HG03439 (cell line): ENCODE results near the gene TMEM14A.
"Not testable (repeated sequence)": the region's sequence is repeated elsewhere in the genome, so short reads cannot be mapped to it uniquely, and the experiment has no call there.

Experiments used
- ATAC-seq: cut with Tn5 transposase; IDR thresholded peaks from one replicate; pipeline ENCODE4 v1.9.1; 2021; ENCODE audit warnings: mild to moderate bottlenecking, moderate library complexity; ENCODE audit not compliant: unreplicated experiment

The TMEM14A gene

GRCh38 chr6:52693773-52694172 lies 22.9 kb downstream of the TMEM14A start:
- ATAC-seq = no peak

DNA sequence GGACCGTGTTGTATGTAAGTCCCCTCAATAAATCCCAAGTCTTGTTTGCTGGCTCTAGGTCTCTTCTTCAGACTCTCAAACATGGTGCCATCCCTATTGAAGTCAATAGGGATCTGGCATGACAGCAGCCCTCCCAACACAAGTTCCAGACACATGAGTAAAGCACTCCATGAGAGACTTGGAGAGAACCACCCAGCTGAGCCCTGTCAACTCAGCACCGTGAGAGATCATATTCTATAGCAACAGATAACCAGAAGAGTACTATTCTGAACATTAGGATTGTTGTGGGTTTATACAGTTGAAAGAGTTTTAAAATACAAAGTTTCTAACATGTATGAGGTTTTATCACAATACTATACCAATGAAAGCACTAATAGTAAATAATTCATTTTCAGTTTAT lies 23.5 kb downstream of the TMEM14A start:
- ATAC-seq = no peak

GRCh38 chr6:52696418-52696817 lies 25.5 kb downstream of the TMEM14A start:
- no peak for ATAC-seq

DNA sequence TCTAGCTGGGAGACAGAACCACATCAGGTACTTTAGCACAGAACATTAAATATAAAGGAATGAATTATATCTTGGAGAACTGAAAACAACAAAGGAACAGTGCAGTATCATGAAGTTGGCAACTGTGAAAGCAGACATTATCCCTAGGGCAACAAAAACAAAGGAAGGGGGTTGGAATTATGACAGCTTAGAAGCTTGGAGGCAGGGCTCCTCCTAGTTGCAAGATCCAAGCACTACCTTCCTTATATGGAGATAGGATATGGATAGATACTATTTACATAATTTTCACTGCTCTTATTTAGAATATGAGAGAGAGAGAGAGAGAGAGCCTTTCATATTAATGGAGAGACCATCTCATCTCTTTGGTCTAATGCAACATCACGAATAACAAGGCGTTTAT lies 27.0 kb downstream of the TMEM14A start:
- ATAC-seq = no peak

- ATAC-seq = no peak
Measured at GRCh38 chr6:52704060-52704459, 33.1 kb downstream of the TMEM14A start.

- not testable (repeated sequence) for ATAC-seq
Measured at GRCh38 chr6:52704781-52705502, 34.0 kb downstream of the TMEM14A start.

GRCh38 chr6:52706001-52706400 lies 35.1 kb downstream of the TMEM14A start:
- no peak for ATAC-seq

DNA sequence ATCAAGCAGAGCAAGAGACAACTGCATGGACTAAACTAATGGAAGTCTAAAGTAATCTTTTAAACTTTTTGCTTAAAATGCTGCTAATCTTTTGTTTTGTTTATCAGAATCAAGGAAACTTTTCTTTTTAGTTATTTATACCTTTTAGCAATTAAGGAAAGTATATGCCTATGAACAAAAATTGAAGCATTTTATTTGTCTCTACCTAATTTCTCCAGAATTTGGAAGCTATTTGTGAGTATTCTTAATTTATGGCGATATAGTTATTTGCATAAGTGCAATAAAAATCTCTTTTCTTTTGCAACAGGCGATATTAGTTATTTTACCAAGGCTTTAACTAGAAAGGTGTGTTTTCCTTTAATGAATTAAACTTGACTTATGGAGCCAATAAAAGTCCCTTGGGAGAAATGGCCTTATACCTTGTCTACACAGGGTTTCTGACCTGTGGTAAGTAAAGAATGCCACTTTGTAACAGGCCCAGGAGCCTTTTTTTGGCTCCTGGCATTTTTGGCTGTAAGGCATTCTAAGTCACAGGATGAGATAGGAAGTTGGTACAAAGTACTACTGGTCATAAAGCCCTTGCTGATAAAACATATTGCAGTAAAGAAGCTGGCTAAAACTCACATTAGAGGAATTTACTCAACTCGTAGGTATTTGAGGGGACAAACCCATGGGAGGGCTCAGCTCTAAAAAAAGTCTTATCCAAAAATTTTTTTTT lies 37.2 kb downstream of the TMEM14A start:
- ATAC-seq = no peak

DNA sequence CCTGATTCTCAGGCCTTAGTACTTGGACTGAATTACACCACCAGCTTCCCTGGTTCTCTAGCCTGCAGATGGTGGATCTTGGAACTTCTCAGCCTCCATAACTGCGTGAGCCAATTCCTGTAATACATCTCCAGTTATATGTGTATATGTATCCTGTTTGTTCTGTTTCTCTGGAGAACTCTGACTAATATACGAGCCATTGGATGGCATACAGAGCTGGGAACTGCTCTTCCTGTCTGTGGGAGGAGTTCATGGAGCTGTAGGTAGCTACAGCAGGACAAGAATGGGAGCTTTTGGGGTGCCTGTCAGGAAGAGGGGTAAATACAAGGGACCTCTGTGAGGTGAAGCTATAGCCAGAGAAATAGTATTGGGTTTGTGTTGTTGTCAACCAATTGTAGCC lies 41.2 kb downstream of the TMEM14A start:
- no peak for ATAC-seq

GRCh38 chr6:52714761-52715160 lies 43.8 kb downstream of the TMEM14A start:
- not testable (repeated sequence) for ATAC-seq

DNA sequence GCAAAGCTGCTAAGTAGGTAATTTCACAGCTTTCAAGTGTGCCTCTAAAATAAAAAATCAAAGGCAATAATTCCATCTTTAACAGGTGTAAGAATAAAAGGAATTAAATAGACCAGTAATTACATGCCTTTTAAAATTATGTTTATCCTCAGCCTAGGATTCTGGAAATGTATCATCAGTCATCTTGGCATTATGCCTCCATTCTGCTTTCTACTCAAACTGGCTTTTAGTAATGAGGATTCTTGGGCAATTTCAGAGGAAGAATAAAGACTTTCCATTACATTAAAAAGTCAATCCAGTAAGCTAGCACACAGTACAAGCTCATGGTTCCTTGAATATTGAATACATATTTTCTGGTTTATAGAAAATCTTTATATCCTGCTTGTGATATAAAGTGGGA lies 47.6 kb downstream of the TMEM14A start:
- ATAC-seq = no peak

- no peak for ATAC-seq
Measured at GRCh38 chr6:52720321-52720720, 49.4 kb downstream of the TMEM14A start.

GRCh38 chr6:52724042-52724405 lies 53.1 kb downstream of the TMEM14A start:
- ATAC-seq = no peak

- ATAC-seq = peak; percentile 100
Measured at GRCh38 chr6:52724406-52725121, 53.7 kb downstream of the TMEM14A start.

GRCh38 chr6:52725143-52725534 lies 54.2 kb downstream of the TMEM14A start:
- no peak for ATAC-seq

- no peak for ATAC-seq
Measured at GRCh38 chr6:52725535-52726192, 54.8 kb downstream of the TMEM14A start.

DNA sequence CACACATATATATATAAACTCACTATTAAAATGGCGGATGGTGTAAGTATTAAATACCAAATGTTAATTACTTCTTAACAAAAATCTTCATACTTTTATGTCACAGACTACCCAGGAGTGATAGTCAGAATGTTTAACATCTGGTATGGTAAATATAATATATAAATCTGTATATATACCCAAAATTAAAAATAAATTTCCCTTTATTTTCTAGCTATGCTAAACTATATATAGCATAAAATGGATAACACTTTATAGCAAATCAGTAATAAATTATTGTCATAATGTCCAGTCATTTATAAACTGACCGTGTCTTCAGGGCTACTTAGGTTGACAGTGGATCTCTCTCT lies 55.3 kb downstream of the TMEM14A start:
- ATAC-seq = no peak

- ATAC-seq = no peak
Measured at GRCh38 chr6:52726741-52727535, 56.0 kb downstream of the TMEM14A start.

DNA sequence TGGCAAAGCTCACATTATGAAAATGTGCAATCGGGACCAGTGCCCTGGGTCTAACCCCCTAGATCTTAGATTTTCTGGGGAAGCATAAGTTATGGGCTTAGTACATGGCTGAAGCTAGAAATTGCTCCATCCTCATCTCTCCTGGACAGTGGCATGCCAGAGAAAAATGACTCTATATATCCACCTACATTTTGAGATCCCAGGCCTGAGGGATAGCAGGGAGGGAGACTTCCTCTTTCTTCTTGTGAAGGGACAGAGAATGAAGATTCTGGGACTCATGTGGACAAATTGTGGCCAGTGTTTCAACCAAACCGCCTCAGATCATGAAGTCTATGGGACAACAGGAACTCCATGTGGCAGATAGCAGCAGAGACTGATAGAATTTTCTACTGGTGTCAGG lies 57.0 kb downstream of the TMEM14A start:
- ATAC-seq = no peak

DNA sequence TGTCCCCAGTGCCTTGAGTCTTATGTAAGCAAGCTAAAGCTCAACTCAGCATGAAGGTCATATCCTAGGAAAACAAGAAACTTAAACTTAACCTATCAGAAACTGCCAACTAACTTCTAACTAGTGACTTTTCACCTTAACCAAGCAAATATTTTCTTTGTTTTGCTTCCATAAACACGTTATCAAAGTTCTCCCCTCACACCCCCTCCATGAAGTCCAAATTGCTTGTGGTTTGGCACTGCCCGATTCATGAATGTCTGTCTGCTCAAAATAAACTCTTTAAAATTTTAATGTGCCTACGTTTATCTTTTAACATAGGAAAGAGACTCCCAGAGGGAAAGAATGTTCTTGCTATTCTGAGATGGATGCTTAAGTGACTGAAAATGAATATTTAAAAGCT lies 57.5 kb downstream of the TMEM14A start:
- no peak for ATAC-seq

- ATAC-seq = no peak
Measured at GRCh38 chr6:52729576-52729975, 58.7 kb downstream of the TMEM14A start.
